ENCODE results near the gene FOXO4.
A peak's percentile ranks its signal among the peaks of the same experiment; 100 is the strongest.

The FOXO4 gene

DNA sequence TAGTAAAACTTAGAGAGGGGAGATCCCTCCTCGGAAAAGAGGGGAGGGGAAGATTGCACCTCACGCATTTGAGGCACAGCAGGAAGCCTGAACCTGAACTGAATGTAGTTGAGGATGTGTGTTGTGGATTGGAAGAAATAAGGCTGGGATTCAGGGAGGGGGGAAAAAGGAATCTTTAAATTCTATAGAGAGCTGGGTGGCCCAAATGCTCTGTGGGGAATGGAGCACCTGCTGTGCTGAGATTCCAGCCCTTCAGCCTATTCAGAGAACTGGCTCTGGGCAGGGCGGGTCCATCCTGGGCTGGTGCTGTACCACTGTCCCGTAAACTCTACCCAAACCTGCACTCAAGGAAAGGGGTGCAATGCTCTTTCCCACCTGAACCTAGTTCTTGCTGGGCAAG is 4.1 kb downstream of the FOXO4 start:
- no peak for DNase-seq

DNA sequence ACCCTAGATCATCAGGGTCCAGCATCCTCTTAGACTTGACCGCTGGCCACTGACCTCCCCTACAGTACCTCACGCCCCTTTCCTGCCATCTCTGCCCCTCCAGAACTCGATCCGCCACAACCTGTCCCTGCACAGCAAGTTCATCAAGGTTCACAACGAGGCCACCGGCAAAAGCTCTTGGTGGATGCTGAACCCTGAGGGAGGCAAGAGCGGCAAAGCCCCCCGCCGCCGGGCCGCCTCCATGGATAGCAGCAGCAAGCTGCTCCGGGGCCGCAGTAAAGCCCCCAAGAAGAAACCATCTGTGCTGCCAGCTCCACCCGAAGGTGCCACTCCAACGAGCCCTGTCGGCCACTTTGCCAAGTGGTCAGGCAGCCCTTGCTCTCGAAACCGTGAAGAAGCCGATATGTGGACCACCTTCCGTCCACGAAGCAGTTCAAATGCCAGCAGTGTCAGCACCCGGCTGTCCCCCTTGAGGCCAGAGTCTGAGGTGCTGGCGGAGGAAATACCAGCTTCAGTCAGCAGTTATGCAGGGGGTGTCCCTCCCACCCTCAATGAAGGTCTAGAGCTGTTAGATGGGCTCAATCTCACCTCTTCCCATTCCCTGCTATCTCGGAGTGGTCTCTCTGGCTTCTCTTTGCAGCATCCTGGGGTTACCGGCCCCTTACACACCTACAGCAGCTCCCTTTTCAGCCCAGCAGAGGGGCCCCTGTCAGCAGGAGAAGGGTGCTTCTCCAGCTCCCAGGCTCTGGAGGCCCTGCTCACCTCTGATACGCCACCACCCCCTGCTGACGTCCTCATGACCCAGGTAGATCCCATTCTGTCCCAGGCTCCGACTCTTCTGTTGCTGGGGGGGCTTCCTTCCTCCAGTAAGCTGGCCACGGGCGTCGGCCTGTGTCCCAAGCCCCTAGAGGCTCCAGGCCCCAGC is 5.2 kb downstream of the FOXO4 start:
- DNase-seq = no peak

DNA sequence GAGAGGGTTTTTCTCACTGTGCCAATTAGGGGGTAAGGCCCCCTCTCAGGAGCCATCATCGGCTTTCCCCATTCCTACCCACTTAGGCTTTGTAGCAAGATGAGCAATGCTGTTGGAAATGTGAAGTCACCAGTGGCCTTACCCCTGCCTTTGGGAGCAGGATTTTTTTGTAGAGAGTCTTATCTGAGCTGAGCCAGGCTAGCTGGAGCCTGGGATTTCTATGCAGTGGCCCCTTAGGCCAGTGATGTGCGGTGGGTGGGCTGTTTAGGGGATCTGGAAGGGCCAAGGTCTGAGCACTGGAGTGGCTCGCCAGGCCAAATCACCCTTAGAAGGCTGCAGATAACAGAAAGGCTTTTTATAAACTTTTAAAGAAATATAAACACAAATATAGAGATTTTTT is 6.6 kb downstream of the FOXO4 start:
- DNase-seq = no peak

DNA sequence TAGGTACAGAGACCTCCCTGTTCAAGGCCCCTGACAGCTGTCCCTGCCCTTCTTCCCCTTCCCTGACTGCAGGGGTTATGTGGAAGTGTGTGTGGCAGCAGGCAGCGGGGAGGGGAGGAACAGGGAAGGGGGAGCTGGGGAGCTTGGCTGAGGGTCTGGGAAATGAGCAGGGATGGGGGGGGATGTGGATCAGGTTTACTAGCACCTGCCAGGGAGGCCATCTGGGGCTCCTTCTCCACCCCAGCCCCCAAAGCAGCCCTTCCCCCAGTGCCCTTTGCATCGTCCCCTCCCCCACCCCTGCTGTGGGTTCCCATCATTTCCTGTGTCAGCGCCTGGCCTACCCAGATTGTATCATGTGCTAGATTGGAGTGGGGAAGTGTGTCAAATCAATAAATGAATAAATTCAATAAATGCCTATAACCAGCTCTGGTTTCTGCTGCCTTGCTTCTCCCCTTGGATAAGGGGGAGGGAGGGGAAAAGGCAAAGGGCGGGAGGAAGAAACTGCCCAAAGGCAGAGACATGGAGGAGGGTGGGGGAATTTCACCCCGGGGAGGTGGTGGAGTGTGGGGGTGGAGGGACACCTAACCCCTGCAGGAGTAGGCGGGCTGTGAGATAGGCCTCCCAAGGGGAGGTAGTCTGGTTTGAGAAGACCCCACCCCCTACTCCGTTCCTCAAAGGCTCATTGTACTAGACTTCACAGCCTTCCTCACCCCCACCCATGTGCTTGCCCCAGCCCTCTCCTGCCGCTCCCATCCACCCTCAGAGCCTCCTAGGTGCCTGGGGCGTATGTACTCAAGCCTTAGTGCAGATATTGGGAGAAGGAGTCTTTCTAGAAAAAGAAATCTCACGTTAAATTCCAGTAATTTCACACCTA is 7.7 kb downstream of the FOXO4 start:
- DNase-seq = peak in 3 of 4 experiments; percentile 34 to 65 (median 52)

DNA sequence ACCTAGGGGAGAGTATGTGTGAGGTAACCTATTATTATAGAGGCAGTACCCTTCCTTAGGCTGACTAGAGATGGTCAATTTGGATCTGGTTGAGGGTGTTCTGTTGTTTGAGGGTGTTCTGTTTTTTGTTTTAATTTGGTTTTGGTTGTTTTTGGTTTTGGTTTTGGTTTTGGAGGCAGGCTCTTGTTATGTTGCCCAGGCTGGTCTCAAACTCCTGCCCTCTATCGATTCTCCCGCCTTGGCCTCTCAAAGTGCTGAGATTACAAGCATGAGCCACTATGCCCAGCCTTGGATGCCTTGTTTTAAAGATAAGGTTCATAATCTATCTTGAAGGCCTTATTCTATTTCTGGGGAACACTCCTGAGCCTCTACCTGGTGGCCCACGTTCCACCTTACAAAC is 10.0 kb downstream of the FOXO4 start:
- DNase-seq = no peak

DNA sequence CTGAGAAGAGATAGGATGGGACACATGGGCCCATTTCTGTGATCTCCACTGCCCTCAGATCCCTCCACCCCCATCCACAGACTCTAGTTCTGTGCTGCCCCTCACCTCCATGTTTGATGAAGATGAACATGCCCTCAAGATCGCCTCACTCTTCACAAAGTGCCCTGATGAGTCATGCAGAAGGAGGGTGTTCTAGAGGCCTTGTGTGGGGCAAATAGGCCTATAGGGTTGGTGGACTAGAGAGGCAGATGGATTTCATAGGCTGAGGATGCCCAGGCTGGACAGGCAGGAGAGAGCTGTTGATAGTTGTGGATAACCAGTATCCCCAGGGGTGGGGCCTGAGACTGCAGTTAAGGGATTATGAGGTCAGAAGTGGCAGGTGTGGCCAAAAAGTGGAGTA is 10.8 kb downstream of the FOXO4 start, which contains the start of gene CXorf65:
Gene CXorf65 (minus strand): TSS at position 314 of the 400 bp plus-strand sequence. CDS start 184 bp downstream, at position 130.
- DNase-seq = peak in 1 of 4 experiments; percentile 21

DNA sequence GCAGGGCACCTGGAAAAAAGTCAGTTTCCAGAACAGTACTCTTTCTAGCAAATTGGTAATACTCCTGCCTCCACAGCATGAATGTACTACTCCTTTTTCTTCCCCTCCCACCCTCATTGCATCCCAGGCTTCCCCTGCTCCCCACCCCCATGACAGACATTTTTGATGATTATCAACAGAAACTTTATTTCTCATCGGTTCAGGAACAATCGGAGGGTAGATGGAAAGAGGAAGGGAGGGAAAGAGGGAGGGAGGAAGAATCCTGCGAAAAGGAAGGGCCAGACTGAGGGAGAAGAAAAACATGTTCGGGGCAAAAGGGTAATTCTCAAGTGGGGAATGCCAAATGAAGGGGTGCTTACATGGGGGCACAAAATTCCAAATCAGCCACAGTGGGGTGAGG is 11.6 kb downstream of the FOXO4 start:
- no peak for DNase-seq

DNA sequence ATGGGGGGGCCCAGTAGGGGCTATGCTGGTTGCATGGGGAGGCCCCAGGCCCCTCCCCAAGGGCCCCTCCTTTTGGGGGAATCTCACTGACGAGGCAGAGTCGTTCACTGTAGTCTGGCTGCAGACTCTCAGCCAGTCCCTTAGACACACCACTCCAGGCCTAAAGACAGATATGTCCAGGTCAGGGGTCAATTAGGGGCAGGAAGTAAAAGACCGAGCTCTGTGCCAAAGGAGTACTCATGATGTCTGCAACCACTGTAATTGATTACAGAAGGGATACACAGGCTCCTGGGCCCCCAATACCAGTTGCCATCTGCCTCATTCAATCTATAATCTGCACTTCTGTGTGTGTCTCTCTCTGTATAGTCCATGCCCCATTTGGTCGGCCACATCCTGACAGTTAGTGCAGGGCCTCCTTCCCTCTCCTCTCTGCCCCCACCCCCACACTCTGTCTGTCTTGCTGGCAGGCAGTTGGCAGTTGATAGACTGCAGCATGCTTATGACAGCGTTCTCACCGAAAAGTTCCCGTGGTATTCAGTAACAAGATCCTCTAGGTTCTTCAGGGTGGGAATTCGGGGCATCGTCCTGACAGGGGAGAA is 12.2 kb downstream of the FOXO4 start:
- peak in 2 of 4 experiments; percentile 26 to 34 for DNase-seq

DNA sequence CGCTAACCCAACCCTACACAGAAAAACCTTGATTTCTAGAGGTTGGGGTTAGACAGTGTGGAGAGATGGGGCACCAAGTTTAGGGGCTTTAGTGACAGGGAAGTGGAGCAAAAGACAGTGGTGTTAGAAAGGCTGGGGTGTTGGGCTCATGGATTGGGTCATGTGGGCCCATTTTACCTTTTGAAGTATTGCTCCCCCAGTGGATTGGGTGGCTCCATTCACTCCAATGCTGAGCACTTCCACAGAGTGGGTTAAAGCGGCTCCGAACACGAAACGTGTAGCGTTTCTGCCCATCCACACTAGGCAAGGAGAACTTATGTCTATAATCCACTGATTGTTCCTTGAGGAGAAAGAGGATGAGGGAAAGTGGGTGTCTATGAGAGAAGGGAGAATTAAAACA is 13.4 kb downstream of the FOXO4 start:
- no peak for DNase-seq

DNA sequence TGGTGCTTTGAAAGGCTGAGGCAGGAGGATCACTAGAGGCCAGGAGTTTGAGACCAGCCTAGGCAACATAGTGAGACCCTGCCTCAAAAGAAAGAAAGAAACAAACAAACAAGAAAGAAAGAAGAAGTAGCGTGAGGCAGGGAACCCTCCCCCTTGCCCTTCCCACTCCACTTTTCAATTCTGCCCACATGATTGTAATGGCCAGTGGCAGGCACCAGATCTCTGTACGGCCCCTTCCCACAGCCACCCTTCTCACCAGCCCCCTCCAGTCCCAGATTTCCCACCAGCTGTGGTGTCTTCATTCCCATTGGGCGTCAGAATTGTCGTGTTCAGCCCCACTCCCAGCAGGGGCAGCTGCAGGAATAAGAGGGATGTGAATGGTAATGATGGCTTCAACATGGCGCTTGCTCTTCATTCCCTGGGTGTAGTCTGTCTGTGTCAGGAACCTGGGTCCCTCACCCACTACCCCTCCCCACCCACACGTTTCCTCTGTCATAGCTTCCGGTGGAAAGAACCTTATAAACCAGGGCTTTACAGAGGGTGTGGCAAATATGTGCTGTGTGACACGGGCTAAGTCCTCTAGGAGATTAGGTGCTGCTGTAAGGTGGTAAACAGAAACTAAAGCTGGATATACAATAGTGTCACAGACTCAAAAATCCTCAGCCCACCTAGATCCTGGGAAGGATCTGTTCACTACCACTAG is 15.6 kb downstream of the FOXO4 start, which contains the start of gene IL2RG:
Gene IL2RG (minus strand): TSS at position 437 of the 703 bp plus-strand sequence. CDS start 38 bp downstream, at position 399.
- DNase-seq = peak; percentile 56 to 76 (median 74)

DNA sequence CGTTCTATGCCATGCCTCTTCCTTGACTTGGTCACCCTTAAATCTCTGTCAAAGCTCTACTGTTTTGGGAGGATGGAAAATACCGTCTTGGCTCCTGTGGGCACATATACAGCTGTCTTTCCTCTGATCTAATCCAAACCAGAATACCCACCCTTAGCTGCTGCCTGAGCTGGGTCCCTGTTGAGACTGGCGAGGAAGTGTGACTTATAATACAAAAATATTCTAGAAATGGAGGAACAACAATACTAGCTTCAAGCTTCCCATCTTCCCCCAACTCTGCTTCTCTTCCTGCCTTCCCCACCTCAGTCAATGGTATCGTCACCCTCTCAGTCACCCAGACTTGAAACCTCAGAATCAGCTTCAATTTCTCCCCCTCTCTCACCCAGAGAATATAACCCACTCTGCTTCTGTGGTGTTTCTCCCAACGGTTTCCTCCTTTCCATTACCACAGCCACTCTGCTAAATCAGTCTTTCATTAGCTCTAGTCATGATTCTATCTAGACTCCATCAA is 16.3 kb downstream of the FOXO4 start:
- DNase-seq = peak in 3 of 4 experiments; percentile 14 to 28 (median 21)

DNA sequence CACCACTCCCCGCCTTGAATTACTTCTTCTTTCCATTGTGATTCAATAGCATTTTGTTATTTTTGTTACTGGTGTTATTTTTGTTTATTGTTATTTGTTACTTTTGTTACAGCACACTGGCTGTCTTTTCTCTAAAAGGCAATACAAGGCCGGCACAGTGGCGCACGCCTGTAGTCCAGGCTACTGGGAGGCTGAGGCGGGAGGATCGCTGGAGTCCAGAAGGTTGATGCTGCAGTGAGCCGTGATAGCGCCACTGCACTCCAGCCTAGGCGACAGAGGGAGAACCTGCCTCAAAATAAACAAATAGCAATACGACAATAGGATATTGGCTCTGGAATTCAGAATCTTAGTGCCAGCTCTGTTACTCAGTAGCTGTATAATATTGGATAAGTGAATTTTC is 21.7 kb downstream of the FOXO4 start:
- no peak for DNase-seq

DNA sequence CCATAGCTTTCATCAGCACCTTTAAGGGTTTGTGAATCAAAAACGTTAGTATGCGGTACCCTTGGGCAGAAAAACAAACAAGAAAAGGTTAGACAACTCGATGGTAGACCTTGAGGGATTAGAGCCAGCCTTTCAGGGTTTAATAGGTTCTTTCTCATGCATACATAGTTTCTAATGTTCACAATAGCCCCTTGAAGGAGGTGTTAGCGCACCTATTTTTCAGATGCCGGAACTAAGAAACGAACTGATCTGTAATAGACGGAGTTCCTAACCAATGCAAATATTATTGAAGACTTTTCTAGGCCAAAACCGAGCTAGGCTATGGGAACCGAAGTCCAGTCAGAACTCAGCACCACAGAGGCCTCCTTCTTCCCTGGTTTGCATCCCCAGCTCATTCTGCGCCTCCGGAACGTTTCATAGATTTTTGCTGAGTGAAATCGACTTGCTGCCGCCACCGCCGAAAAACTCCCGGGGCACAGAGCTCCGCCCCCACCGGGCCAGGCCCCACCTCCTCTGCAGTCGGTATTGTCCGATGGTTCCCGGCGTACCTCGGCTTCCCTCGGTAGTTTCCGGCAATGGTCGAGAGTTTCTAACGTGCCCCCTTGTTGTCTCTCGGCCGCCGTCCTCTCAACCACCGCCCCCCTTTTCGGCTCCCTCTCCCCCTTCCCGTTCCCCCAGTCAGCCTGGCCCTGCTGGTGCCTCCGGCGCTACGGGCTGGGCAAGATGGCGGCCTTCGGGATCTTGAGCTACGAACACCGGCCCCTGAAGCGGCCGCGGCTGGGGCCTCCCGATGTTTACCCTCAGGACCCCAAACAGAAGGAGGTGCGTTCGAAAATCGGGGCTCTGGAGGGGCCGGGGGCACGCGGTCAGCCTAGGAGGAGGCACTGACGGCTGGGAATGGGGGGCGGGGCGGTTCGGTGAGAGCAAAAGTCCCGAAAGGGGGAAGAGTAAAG is 22.7 kb downstream of the FOXO4 start, which contains the start of gene MED12:
Gene MED12 (plus strand): TSS at position 565 of the 953 bp plus-strand sequence. CDS start 159 bp downstream, at position 724.
- peak; percentile 71 to 86 (median 80) for DNase-seq

DNA sequence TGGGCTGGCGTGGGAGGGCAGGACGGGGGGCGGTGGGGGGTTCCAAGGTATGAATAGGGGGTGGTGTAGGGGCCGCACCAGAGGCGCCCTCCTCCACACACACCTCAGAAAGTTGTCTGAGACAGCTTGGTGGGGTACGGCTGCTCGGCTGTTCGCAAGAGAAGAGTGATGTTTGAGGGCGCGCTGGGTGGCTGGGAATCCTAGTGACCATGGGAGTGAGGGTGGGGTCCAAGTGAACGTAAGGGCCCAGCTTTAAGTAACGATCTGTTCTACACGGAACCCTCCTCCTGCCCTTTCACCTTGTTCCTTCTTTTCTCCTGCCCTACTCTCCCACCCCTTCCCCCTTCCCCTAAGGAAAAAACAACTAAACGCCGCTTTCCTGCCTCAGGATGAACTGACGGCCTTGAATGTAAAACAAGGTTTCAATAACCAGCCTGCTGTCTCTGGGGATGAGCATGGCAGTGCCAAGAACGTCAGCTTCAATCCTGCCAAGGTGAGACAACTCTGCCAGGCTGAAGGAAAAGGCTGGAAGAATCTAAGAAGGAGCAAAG is 23.4 kb downstream of the FOXO4 start:
- peak in 1 of 4 experiments; percentile 8 for DNase-seq

DNA sequence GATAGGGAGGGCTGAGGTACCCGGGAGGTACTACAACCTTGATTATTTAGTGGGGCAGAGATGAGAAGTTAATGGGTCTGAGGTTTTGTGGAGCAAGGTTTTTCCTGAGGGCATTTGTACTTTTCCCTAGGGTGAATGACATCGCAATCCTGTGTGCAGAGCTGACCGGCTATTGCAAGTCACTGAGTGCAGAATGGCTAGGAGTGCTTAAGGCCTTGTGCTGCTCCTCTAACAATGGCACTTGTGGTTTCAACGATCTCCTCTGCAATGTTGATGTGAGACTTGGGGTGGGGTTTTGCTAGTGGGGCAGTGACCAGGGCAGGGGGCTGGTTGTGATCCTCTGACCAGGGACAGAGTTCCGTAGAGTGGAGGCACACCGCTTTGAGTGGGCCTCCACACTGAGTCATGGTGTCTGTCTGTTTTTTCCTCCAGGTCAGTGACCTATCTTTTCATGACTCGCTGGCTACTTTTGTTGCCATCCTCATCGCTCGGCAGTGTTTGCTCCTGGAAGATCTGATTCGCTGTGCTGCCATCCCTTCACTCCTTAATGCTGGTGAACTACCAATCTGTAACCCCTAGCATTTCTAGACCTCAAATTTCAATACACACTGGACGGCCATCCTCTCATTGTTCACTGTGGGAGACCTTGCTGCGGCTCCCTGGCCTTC is 32.6 kb downstream of the FOXO4 start:
- DNase-seq = no peak

DNA sequence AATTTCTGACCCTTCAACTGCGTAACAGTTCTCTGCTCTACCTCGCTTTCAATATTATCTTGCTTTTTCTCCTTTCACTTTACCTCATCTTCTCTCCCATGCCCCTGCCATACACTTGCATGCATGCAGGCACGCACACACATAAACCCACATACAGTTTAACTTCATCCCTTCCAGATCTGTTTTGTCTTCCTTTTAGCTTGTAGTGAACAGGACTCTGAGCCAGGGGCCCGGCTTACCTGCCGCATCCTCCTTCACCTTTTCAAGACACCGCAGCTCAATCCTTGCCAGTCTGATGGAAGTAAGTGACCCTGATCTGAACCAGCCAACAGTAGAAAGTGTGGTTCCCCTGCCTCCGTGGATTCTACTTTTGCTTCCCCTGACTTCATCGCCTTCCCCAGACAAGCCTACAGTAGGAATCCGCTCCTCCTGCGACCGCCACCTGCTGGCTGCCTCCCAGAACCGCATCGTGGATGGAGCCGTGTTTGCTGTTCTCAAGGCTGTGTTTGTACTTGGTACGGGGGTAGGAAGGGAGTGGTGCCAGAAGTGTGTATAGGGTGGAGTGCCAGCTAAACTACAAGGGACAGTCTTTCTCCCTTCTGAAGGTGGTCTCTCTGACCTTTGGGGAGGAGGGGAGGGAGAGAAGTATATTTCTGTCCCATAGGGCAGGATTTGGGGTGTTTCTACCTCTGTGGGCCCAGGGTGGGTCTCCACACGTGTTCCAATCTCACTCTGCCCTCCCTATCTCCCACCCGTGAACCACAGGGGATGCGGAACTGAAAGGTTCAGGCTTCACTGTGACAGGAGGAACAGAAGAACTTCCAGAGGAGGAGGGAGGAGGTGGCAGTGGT is 33.5 kb downstream of the FOXO4 start:
- DNase-seq = peak; percentile 71 to 80 (median 78)

DNA sequence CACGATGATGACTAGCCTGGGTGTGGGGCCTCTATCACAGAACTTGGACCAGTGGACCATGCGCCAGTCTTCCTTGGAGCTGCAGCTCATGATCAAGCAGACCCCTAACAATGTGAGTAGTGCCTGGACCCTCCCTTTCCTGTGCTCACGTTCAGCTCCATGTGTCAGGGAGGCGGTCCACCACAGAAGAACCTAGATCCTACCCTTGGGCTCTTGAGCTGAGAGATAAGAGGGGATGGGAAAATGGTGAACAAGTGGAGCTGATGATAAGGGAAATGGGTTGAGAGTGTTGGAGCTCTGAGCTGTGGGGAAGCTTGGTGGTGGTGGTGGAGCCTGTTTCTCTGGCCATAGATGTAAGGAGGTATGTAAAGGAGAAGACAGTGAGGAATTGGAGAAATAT is 35.9 kb downstream of the FOXO4 start:
- DNase-seq = no peak

DNA sequence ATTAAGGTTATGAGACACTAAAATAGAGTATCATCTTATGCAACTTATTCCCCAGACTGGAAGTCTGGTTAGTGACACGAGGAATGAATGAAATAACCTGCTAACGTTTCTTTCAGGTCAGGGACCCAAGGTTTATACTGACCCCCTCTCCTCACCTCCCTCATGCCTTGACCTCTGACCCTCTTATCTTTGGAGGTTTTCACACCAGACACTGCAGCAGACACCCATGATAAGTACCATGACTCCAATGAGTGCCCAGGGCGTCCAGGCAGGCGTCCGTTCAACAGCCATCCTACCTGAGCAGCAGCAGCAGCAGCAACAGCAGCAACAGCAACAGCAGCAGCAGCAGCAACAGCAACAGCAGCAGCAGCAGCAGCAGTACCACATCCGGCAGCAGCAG is 44.8 kb downstream of the FOXO4 start:
- DNase-seq = no peak

DNA sequence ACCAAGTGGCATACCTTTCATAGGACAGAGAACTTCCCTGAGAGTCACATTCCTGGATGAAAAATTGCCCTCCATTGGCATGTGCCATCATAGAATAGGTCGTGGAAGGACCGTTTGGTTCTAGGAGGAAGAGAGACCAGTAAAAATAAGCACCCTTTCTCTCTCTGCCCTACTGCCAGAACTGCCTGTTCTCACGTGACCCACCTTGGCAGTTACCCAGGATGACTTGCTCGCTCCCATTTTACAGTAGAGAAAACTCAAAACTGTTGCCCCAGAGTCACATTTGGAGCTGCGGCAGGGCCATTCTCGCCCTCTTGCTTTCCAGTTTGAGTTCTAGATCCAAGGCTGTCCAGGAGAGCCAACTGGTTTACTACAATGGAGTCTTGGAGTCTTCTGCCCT is 47.9 kb downstream of the FOXO4 start:
- DNase-seq = no peak

Data from suppressor macrophage (primary cell).